Skeletal muscle cell (primary cell): Measurements from ENCODE around the gene SACM1L.

Experiments
- DNase-seq: peaks from one replicate; pipeline ENCODE4 v3.0.0-alpha.2; 2010; ENCODE audit warnings: low read depth
- H3K4me3 ChIP-seq: 2 replicates; pipeline ENCODE4 v1.5.1; 2011; ENCODE audit warnings: low read depth, mild to moderate bottlenecking, control low read depth, low read length, moderate library complexity

SACM1L gene

GRCh38 chr3:45777746-45778386, 88.7 kb downstream of the SACM1L start:
- no peak for DNase-seq
- H3K4me3 ChIP-seq, result no peak overlapping the region

GRCh38 chr3:45778761-45779201, 89.6 kb downstream of the SACM1L start:
- DNase-seq, result no peak
- no peak overlapping the region for H3K4me3 ChIP-seq

GRCh38 chr3:45779746-45780735, 90.8 kb downstream of the SACM1L start:
- no peak overlapping the region for H3K4me3 ChIP-seq
- DNase-seq, result no peak

- no peak for DNase-seq
- no peak overlapping the region for H3K4me3 ChIP-seq
These were observed 92.1 kb downstream of the SACM1L start for GRCh38 chr3:45781271-45781670.

GRCh38 chr3:45781841-45782240, 92.6 kb downstream of the SACM1L start:
- no peak overlapping the region for H3K4me3 ChIP-seq
- DNase-seq, result no peak

GRCh38 chr3:45782381-45782780, 93.2 kb downstream of the SACM1L start:
- no peak overlapping the region for H3K4me3 ChIP-seq
- no peak for DNase-seq

DNA sequence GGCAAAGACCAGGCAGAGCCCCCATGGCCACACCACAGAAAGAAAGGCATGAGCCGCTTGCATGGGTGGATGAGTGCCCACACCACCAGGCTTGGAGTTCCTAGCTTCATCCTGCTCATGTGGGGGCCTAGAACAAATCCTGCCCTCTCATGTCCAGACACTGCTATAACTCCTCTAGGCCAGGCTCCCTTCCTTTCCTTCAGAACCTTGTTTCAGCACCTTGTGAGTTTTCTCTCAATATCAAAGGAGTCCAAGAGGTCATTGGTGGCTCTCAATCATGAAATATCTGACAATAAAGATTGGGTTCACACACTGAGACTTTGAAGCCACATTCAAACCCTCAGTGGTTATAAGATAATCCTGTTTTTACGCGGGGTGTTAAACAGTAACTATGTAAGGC, 94.5 kb downstream of the SACM1L start:
- no peak for DNase-seq
- H3K4me3 ChIP-seq, result no peak overlapping the region

DNA sequence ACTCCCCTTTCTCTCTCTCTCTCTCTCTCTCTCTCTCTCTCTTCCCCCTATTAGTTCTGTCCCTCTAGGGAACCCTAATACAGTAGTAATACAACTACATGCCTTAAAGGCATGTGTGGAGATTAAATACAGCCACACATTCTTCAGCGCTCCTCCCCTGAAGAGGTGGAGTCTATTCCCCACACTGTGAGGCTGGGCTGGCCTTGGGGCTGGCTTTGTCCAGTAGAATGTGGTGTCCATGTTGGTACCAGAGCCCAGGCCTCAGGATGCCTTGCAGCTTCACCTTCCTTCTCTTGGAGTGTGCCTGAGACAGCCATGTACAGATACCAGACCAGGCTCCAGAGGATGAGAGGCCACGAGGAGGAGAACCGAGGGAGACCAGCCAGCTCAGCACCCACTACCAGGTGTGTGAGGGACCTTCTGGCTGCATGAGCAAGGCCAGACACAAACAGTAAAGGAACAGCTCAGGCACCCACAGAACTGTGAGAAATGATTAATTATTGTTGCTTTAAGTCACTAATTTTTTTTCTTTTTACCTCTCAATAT, 96.5 kb downstream of the SACM1L start:
- DNase-seq, result no peak
- no peak overlapping the region for H3K4me3 ChIP-seq

DNA sequence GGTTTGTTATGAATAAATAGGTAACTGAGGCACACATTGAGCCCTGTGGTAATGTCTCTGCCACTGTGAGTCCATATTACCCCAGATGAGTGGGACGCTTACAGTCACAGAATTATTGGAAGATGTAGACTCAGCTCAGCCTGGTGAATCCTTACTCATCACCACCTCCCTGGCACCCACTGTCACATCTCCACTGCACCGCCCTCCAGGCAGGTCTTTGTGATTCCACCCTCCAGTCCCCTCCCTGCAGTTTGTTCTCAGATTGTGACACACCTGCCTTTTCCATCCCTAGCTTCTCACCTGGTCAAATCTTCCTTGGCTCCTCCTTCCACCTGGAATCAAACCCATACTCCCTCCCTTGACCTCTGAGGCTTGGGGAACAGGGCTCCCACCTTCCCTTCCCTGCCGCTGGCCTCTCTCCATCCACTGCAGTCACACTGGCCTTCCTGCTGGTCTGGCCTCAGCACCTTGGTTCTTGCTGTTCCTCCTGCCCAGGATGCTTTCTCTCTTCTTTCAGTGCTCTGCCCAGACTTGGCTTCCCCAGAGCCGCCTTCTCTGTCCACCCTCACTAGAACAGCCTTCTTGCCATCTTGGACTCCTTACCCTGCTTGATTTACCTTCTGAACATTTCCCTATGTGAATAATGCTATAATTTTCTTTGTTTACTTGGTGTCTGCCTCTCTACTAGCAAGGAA, 97.8 kb downstream of the SACM1L start:
- DNase-seq, result no peak
- no peak overlapping the region for H3K4me3 ChIP-seq

DNA sequence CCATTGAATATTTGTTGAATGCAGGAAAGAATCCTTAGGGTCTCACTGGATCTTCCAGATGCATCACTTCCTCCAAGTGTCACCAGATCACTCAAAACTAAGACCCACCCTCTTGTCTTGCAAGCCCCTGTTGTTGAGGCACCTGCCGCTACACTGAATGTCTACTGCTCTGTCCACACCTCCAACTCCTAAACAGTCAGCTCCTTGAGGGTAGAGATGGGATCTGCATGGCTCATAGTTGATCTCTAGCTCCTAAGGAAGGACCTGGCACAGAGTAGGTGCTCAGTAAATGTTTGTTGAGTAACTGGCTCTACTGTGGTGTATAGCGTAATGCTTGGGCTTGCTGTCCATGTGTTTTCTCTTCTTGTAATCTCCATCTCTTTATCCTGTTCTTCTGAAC, 98.4 kb downstream of the SACM1L start:
- DNase-seq, result no peak
- no peak overlapping the region for H3K4me3 ChIP-seq

DNA sequence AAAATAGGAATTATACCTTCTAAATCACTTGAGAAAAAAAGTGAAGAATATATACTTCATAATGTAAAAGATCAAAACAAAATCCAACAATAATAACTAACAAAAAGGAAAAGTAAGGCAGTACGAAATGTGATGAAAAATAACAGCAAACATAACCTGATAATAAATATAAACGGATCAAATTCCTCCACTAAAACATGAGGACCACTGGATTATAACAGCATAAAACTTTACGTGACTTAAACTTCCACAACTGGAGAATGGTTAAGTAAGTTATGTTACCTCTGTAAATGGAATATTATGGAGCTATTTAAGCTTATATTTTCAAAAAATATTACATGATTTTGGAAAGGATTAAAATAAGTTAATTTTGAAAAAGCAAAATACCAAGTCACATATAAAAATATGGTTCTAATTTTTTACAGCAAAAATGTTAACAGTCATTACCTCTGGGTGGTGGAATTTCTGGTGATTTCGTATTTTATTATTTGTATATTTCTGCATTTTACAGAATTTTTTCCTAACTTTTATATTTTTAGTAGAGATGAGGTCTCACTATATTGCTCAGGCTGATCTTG, 100.1 kb downstream of the SACM1L start:
- no peak overlapping the region for H3K4me3 ChIP-seq
- DNase-seq, result no peak

DNA sequence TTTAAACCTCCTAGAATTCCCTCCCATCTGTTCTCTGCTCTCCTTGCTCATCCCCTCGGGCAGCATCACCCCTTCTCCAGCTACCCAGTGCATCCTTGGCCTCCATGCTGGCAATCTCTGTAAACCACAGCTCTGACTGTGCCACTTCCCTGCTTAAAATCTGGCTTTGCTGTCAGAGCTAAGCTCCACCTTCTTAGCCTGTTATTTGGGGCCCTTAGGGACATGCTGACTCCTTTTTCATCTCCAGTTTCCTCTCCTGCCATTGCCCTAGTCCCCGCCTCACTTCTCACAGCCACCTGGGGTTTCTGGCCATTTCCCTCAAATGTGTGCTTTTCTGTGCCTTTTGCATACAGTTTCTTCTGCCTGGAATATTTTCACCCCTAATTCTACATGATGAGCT, 101.4 kb downstream of the SACM1L start:
- no peak for DNase-seq
- H3K4me3 ChIP-seq, result no peak overlapping the region

DNA sequence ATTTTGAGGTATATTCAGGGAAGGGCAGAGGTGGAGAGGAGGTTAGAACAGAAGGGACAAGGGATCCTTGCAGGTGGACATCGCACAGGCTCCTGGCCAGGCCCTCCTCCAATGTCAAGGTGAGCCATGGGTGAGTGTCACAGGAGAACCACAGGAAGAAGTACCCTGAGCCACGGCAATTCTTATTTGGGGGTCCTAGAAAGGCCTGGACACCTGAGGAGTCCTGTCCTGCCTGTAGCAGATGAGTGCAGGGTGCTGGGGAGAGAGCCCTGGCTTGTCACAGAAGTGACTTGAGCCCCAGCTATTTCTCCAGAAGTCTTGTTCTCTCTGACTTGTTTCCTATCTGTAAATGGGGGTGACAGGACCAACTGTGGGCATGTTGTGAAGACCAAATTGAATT, 102.8 kb downstream of the SACM1L start:
- H3K4me3 ChIP-seq, result no peak overlapping the region
- DNase-seq, result no peak

- DNase-seq, result no peak
- H3K4me3 ChIP-seq, result no peak overlapping the region
These were observed 103.4 kb downstream of the SACM1L start for GRCh38 chr3:45792516-45793172.

DNA sequence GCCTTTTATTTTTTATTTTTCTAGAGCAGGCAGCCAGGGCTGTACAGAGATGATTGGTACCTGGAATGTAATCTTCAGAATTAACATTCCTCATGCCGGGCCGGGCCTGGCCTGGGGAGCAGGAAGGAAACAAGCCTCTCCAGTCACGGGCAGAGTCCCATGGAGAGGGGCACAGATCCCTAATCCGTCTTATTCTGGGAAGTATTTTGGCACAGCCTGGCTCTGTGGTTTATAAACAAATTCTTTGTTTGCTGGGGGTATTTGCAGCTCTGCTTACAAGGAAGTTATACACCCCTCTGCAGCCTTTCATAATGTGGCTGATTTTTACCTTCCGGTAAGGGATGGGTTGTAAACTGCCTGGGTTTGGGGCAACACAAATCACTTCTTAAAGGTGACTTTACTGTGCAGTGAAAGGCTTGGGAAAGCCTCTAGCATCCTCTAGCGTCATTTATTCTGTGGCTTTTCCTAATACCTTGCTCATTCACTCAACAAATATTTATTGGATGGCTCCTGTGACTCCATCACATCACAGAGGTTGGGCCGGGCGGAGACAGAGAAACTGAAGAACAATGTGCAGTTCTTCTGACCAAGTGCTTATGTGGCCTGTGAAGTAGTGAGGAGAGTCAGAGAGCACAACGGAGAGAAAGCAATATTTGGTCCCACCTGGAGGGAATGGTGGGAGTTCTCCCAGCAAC, 104.4 kb downstream of the SACM1L start:
- no peak for DNase-seq
- H3K4me3 ChIP-seq, result no peak overlapping the region

DNA sequence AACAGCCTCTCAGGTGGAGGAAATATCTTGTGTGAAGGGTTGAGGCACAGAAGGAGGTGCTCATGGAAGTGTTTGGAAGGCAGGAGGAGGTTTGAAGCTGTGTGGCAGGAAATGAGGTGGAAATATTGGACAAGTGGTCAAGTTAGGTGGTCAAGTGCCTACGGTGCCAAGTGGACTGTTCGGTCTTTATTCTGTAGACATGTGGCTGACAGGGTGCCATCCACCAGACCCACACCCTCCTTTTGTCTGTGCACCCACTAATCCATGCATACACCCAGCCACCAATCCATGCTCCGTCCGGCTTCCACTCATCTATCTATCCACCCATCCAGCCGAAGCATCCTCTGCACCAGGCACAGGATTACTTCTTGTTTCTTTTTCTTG, 105.0 kb downstream of the SACM1L start:
- no peak overlapping the region for H3K4me3 ChIP-seq
- DNase-seq, result no peak

- no peak for DNase-seq
These were observed 105.5 kb downstream of the SACM1L start for GRCh38 chr3:45794660-45795059.

More at GRCh38 chr3:45794660-45795059, 105.5 kb downstream of the SACM1L start:
- H3K4me3 ChIP-seq, result no peak overlapping the region
